SK-N-MC (cell line): ENCODE results near the gene CFAP107.

Experiments
- EZH2 ChIP-seq: fragments of 200-600 bp; sonication (generic); IDR thresholded peaks from one replicate; pipeline ENCODE4 v1.6.1; 2017; ENCODE audit warnings: antibody characterized with exemption
- POLR2AphosphoS5 ChIP-seq: IDR thresholded peaks from 2 replicates; pipeline ENCODE4 v1.6.1; 2012; ENCODE audit warnings: mild to moderate bottlenecking, low read depth, low read length, borderline replicate concordance

GRCh38 chr1:12739613-12740012 is 6.4 kb upstream of the CFAP107 start:
- no peak for TF ChIP-seq EZH2
- TF ChIP-seq POLR2AphosphoS5, result no peak
